Activated CD8-positive, alpha-beta memory T cell treated with anti-CD3 and anti-CD28 coated beads for 4 hours (primary cell): ENCODE measurements around the gene MAML1.
A peak's percentile ranks its signal among the peaks of the same experiment; 100 is the strongest.

ENCODE experiments used
- DNase-seq, 2 donors: peaks; one replicate each; pipeline ENCODE4 v3.0.0-alpha.2; 2020; ENCODE audit warnings: low read depth in 2 of 2

Gene MAML1

GRCh38 chr5:179793468-179794139 lies 61.0 kb downstream of the MAML1 start, which contains the start of gene LTC4S:
Gene LTC4S, plus strand, starts transcription at chr5:179793986. Its CDS starts 95 bp downstream, at chr5:179794081.
- DNase-seq, result no peak

GRCh38 chr5:179794171-179794570 lies 61.5 kb downstream of the MAML1 start:
- DNase-seq, result no peak

- DNase-seq, result no peak
Observed at GRCh38 chr5:179794575-179794974, 62.0 kb downstream of the MAML1 start.

GRCh38 chr5:179795049-179795862 lies 62.6 kb downstream of the MAML1 start:
- no peak for DNase-seq

GRCh38 chr5:179795863-179796833 lies 63.5 kb downstream of the MAML1 start:
- DNase-seq, result peak in 1 of 2 donors; percentile 25

GRCh38 chr5:179796877-179797608 lies 64.4 kb downstream of the MAML1 start:
- DNase-seq, result no peak

- no peak for DNase-seq
Observed at GRCh38 chr5:179797741-179798140, 65.1 kb downstream of the MAML1 start.

GRCh38 chr5:179798144-179798770 lies 65.6 kb downstream of the MAML1 start:
- no peak for DNase-seq

GRCh38 chr5:179798771-179799643 lies 66.4 kb downstream of the MAML1 start:
- no peak for DNase-seq

- DNase-seq, result no peak
Observed at GRCh38 chr5:179799644-179799973, 67.0 kb downstream of the MAML1 start.

- DNase-seq, result no peak
Observed at GRCh38 chr5:179800071-179800695, 67.6 kb downstream of the MAML1 start.

- DNase-seq, result no peak
Observed at GRCh38 chr5:179800696-179801201, 68.1 kb downstream of the MAML1 start.

GRCh38 chr5:179801304-179802206 lies 68.9 kb downstream of the MAML1 start:
- DNase-seq, result peak; percentile 70 to 75

- no peak for DNase-seq
Observed at GRCh38 chr5:179802207-179802883, 69.7 kb downstream of the MAML1 start.

GRCh38 chr5:179802950-179803562 lies 70.4 kb downstream of the MAML1 start:
- DNase-seq, result no peak

GRCh38 chr5:179803651-179804554 lies 71.3 kb downstream of the MAML1 start:
- DNase-seq, result no peak
